Body of pancreas (tissue), 4 donors: ENCODE data around the gene NUP98. TPM values are rescaled to one million over a fixed set of nuclear protein-coding genes. Genes with fewer than 3 reads are reported as not detected.
A peak's percentile ranks its signal among the peaks of the same experiment; 100 is the strongest.
"Not testable (repeated sequence)": the region's sequence is repeated elsewhere in the genome, so short reads cannot be mapped to it uniquely, and the experiment has no call there.

Source experiments
- ATAC-seq: fragments of 150-250 bp; one replicate; pipeline ENCODE4 v1.9.1; 2016
- DNase-seq, 4 donors: peaks; one replicate each; pipeline ENCODE4 v3.0.0-alpha.2; 2019
- H3K27ac ChIP-seq, 4 donors: fragments of 200-600 bp; sonication (generic); 1 replicate in 3 of 4; 2 replicates in 1 of 4; pipeline versions ENCODE4 v1.5.1 to v1.6.1; 2016 to 2019; ENCODE audit warnings: mild to moderate bottlenecking in 1 of 4, mixed read lengths in 1 of 4, moderate library complexity in 1 of 4
- H3K27me3 ChIP-seq, 2 donors: fragments of 200-600 bp; sonication (generic); one replicate each; pipeline ENCODE4 v1.6.0; 2016; ENCODE audit warnings: mild to moderate bottlenecking in 1 of 2
- H3K36me3 ChIP-seq, 2 donors: fragments of 200-600 bp; sonication (generic); replicated peaks in 1 of 2; 2 replicates each; pipeline ENCODE4 v1.5.1; 2016; ENCODE audit warnings: low read depth in 2 of 2; ENCODE audit not compliant: insufficient read depth in 1 of 2
- H3K4me1 ChIP-seq: fragments of 200-600 bp; sonication (generic); one replicate; pipeline ENCODE4 v1.6.0; 2016
- H3K4me3 ChIP-seq, 2 donors: fragments of 200-600 bp; sonication (generic); 1 replicate in 1 of 2; 2 replicates in 1 of 2; pipeline ENCODE4 v1.5.1; 2016 to 2019
- H3K9me3 ChIP-seq, 3 donors: fragments of 200-600 bp; sonication (generic); 1 replicate in 2 of 3; 2 replicates in 1 of 3; pipeline ENCODE4 v1.5.1; 2016
- CTCF ChIP-seq, 7 experiments: fragments of 450-650 bp in 4 of 7; fragments of 200-600 bp in 3 of 7; sonication (generic) in 3 of 7; IDR thresholded peaks; one replicate each; pipeline ENCODE4 v1.5.1; 2016 to 2019; ENCODE audit warnings: antibody characterized with exemption in 7 of 7
- POLR2A ChIP-seq, 3 donors: fragments of 450-650 bp; IDR thresholded peaks; one replicate each; pipeline ENCODE4 v1.6.1; 2016; ENCODE audit warnings: antibody characterized with exemption in 3 of 3, mild to moderate bottlenecking in 2 of 3
- WGBS, 2 donors: methylation state at CpG; one replicate each; pipeline ENCODE4 v1.1.5; 2017; 5-methylcytosine and 5-hydroxymethylcytosine counted together
- intact Hi-C: fragments of 100-400 bp; cut with DNase I; formaldehyde crosslinking; loops from one replicate; pipeline ENCODE4 v1.15.1; 2023
- total RNA-seq, 2 donors: library from RNA; depleted of rRNA; stranded (reverse); fragments of >200 nt; gene quantifications; one replicate each; pipeline ENCODE4 v1.1.0, GENCODE V29; 2016

The NUP98 gene
- total RNA-seq, 2 donors from 2014 or later, result 37.9 to 62.0 TPM

DNA sequence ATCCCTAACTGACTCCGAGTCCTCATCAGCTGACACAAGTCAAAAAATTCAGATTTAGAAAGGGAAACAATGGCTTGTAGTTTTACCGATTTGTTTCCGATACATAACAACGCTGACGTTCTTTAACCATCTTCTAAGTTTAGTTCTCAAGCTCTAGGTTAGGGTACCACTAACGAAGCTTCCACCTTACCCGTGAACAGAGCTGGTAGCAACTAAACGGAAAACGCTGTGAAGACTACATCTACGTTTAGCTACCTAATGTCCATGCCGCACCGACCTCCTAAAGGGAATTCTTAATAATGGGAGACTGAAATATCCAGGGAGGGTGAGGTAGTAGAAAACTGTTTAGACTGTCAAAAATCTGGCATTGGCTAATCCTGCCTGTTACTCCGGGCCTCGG, 1.0 kb downstream of the NUP98 start:
- WGBS, 2 donors, result 3 to 4% methylated on average over 14 of the region's 14 CpGs
- no peaks in the 10 kb centered on the region for H3K9me3 ChIP-seq
- ATAC-seq, result no peak
- no peaks in the 10 kb centered on the region for H3K27me3 ChIP-seq
- H3K36me3 ChIP-seq, result peaks cover 5% of the 10 kb centered on the region in 2 donors
- intact Hi-C loops, result no loop called here
- H3K27ac ChIP-seq, result peak overlapping the region in 3 of 4 donors; percentile 91 to 98 (median 91)
- no peak for DNase-seq
- H3K4me3 ChIP-seq, result peak overlapping the region in 1 of 2 donors; percentile 47
- peaks cover 33% of the 10 kb centered on the region for H3K4me1 ChIP-seq
- TF ChIP-seq POLR2A (IDR thresholded peaks at IDR 0.05) (no peak), CTCF (IDR thresholded peaks at IDR 0.05) (no peak)

DNA sequence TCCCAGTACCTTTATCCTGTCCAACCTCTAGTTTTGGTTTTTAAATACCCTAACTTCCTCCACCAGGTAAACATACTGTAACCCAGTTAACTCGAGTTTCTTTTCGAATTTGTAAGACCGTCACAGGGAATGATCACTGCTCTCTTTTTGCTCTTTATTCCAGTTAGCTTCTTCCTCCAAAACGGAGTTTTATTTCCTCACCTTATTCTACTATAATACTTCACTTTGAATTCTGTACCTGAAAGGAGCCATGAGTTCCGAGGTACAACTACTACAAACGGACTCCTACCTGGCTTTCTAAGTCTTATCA, 1.4 kb downstream of the NUP98 start:
- TF ChIP-seq POLR2A (IDR thresholded peaks at IDR 0.05), result no peak
- TF ChIP-seq CTCF (IDR thresholded peaks at IDR 0.05), result no peak
- WGBS, 2 donors, result 17 to 24% methylated on average over 6 of the region's 6 CpGs
- intact Hi-C loops, result no loop called here

GRCh38 chr11:3795131-3796001, 2.0 kb downstream of the NUP98 start:
- TF ChIP-seq POLR2A (IDR thresholded peaks at IDR 0.05) (no peak), CTCF (IDR thresholded peaks at IDR 0.05) (no peak)
- intact Hi-C loops, result no loop called here
- Histone ChIP-seq H3K27me3 (no peaks in the 10 kb centered on the region), H3K27ac (peak overlapping the region in 1 of 4 donors; percentile 91), H3K9me3 (no peaks in the 10 kb centered on the region), H3K4me1 (peaks cover 33% of the 10 kb centered on the region), H3K36me3 (peaks cover 5% of the 10 kb centered on the region in 2 donors), H3K4me3 (no peak overlapping the region)
- DNase-seq (no peak), ATAC-seq (no peak)
- WGBS, 2 donors, result 79 to 80% methylated on average over 8 of the region's 8 CpGs

More for the DNA sequence above, 1.4 kb downstream of the NUP98 start:
- DNase-seq (no peak), ATAC-seq (no peak)
- H3K9me3 ChIP-seq, result no peaks in the 10 kb centered on the region
- H3K27ac ChIP-seq, result peak overlapping the region in 2 of 4 donors; percentile 91 to 98
- H3K36me3 ChIP-seq, result peaks cover 5% of the 10 kb centered on the region in 2 donors
- peak overlapping the region in 1 of 2 donors; percentile 47 for H3K4me3 ChIP-seq
- peaks cover 33% of the 10 kb centered on the region for H3K4me1 ChIP-seq
- no peaks in the 10 kb centered on the region for H3K27me3 ChIP-seq

DNA sequence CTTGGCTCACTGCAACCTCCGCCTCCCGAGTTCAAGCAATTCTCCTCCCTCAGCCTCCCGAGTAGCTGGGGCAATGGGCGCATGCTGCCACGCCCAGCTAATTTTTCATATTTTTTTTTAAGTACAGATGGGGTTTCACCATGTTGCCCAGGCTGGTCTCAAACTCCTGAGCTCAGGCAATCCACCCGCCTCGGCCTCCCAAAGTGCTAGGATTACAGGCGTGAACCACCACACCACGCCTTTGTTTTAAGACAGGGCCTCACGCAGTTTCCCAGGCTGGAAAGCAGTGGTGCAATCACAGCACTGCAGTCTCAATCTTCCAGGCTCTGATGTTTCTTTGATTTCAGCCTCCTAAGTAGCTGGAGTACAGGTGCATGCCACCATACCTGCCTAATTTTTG, 3.0 kb downstream of the NUP98 start:
- 91 to 97% methylated on average over 8 to 10 of the region's 10 CpGs for WGBS, 2 donors
- H3K27me3 ChIP-seq, H3K9me3 ChIP-seq, H3K27ac ChIP-seq, intact Hi-C loops, DNase-seq, H3K4me3 ChIP-seq, H3K36me3 ChIP-seq, ATAC-seq: not testable (repeated sequence)
- H3K4me1 ChIP-seq, result peaks cover 33% of the 10 kb centered on the region

GRCh38 chr11:3786781-3787428, 10.4 kb downstream of the NUP98 start:
- peak overlapping the region in 1 of 4 donors; percentile 23 for H3K27ac ChIP-seq
- intact Hi-C loops, result no loop called here
- no peak overlapping the region for H3K4me3 ChIP-seq
- H3K9me3 ChIP-seq, result no peaks in the 10 kb centered on the region
- H3K36me3 ChIP-seq, result no peaks in the 10 kb centered on the region
- peaks cover 19% of the 10 kb centered on the region for H3K4me1 ChIP-seq
- no peak for TF ChIP-seq CTCF (IDR thresholded peaks at IDR 0.05)
- no peak for TF ChIP-seq POLR2A (IDR thresholded peaks at IDR 0.05)
- H3K27me3 ChIP-seq, result no peaks in the 10 kb centered on the region
- DNase-seq (no peak), ATAC-seq (no peak)
- 58 to 66% methylated on average over 8 of the region's 8 CpGs for WGBS, 2 donors
